ENCODE data around the gene RRP12.

- TF ChIP-seq, protein P1, sequence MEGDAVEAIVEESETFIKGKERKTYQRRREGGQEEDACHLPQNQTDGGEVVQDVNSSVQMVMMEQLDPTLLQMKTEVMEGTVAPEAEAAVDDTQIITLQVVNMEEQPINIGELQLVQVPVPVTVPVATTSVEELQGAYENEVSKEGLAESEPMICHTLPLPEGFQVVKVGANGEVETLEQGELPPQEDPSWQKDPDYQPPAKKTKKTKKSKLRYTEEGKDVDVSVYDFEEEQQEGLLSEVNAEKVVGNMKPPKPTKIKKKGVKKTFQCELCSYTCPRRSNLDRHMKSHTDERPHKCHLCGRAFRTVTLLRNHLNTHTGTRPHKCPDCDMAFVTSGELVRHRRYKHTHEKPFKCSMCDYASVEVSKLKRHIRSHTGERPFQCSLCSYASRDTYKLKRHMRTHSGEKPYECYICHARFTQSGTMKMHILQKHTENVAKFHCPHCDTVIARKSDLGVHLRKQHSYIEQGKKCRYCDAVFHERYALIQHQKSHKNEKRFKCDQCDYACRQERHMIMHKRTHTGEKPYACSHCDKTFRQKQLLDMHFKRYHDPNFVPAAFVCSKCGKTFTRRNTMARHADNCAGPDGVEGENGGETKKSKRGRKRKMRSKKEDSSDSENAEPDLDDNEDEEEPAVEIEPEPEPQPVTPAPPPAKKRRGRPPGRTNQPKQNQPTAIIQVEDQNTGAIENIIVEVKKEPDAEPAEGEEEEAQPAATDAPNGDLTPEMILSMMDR (IDR thresholded peaks at IDR 0.05), result no peak
- TF ChIP-seq POLR2A (IDR thresholded peaks at IDR 0.05), result no peak
Observed at GRCh38 chr10:97320480-97321031, 80.6 kb downstream of the RRP12 start.

All from esophagus squamous epithelium (tissue), 4 donors.